SK-N-SH (cell line): ENCODE results near the gene TNFAIP2. TPM values are rescaled to one million over a fixed set of nuclear protein-coding genes. Genes with fewer than 3 reads are reported as not detected.

Experiments used
- CTCF ChIA-PET: fragments of 300-600, 350-600 bp; formaldehyde crosslinking; extraction: SDS; loops from one replicate; lab custom pipeline; 2021; lab: Yijun Ruan, JAX
- POLR2A ChIA-PET: fragments of 350-600 bp; sonication (Branson Sonifier 250); formaldehyde crosslinking; extraction: SDS; loops from one replicate; lab custom pipeline; 2020; ENCODE audit warnings: antibody characterized with exemption, inconsistent platforms; lab: Yijun Ruan, JAX
- DNase-seq: peaks from one replicate; pipeline ENCODE4 v3.0.0; 2012
- H2AFZ ChIP-seq: fragments of 200-600 bp; sonication (generic); 2 replicates; pipeline ENCODE4 v1.8.1; 2016; ENCODE audit warnings: antibody characterized with exemption, mild to moderate bottlenecking, low read depth
- H3F3A ChIP-seq: fragments of 200-600 bp; sonication (generic); replicated peaks from 2 replicates; pipeline ENCODE3; 2016; ENCODE audit warnings: antibody characterized with exemption, mild to moderate bottlenecking; ENCODE audit not compliant: insufficient read depth
- H3K27ac ChIP-seq, 2 experiments: fragments of 200-500 bp in 1 of 2; fragments of 200-600 bp in 1 of 2; sonication (Bioruptor generic) in 1 of 2; sonication (generic), shearing (Covaris generic) in 1 of 2; 2 replicates each; pipeline versions ENCODE4 v1.5.1 to v1.6.1; 2014 to 2016; ENCODE audit warnings: low read depth in 2 of 2, inconsistent platforms in 1 of 2, low read length in 1 of 2, mild to moderate bottlenecking in 1 of 2, mixed read lengths in 1 of 2
- H3K27me3 ChIP-seq: fragments of 200-600 bp; sonication (generic), shearing (Covaris generic); 2 replicates; pipeline ENCODE4 v1.6.1; 2016; ENCODE audit warnings: mixed run types; ENCODE audit not compliant: insufficient read depth
- H3K36me3 ChIP-seq, 2 experiments: fragments of 200-500 bp in 1 of 2; fragments of 200-600 bp in 1 of 2; sonication (Bioruptor generic) in 1 of 2; sonication (generic) in 1 of 2; replicated peaks in 1 of 2; 2 replicates each; pipeline versions ENCODE3 to v1.5.1; 2014 to 2016; ENCODE audit warnings: low read length in 1 of 2, mild to moderate bottlenecking in 1 of 2; ENCODE audit not compliant: insufficient read depth in 2 of 2, control insufficient read depth in 1 of 2
- H3K4me1 ChIP-seq, 2 experiments: fragments of 200-500 bp in 1 of 2; fragments of 200-600 bp in 1 of 2; sonication (Bioruptor generic) in 1 of 2; sonication (generic), shearing (Covaris generic) in 1 of 2; 2 replicates each; pipeline versions ENCODE4 v1.5.1 to v1.6.1; 2014 to 2016; ENCODE audit warnings: low read depth in 1 of 2, low read length in 1 of 2, mixed run types in 1 of 2; ENCODE audit not compliant: insufficient read depth in 2 of 2, control insufficient read depth in 1 of 2
- H3K4me2 ChIP-seq: fragments of 200-600 bp; sonication (generic), shearing (Covaris generic); 2 replicates; pipeline ENCODE4 v1.6.1; 2017; ENCODE audit warnings: mixed run types
- H3K4me3 ChIP-seq, 2 experiments: fragments of 200-500 bp in 1 of 2; fragments of 200-600 bp in 1 of 2; sonication (Bioruptor generic) in 1 of 2; sonication (generic), shearing (Covaris generic) in 1 of 2; 2 replicates each; pipeline versions ENCODE4 v1.5.1 to v1.8.1; 2014 to 2016; ENCODE audit warnings: low read depth in 2 of 2, inconsistent platforms in 1 of 2, low read length in 1 of 2, mild to moderate bottlenecking in 1 of 2, mixed read lengths in 1 of 2, moderate library complexity in 1 of 2
- H3K79me2 ChIP-seq: fragments of 200-600 bp; sonication (generic); 2 replicates; pipeline ENCODE4 v1.8.1; 2017; ENCODE audit warnings: mild to moderate bottlenecking; ENCODE audit not compliant: insufficient read depth
- H3K9ac ChIP-seq: fragments of 200-600 bp; sonication (generic); 2 replicates; pipeline ENCODE4 v1.6.1; 2017; ENCODE audit warnings: mixed run types
- H3K9me2 ChIP-seq: fragments of 200-600 bp; sonication (generic); 2 replicates; pipeline ENCODE4 v1.6.1; 2017; ENCODE audit warnings: mixed run types
- H3K9me3 ChIP-seq: fragments of 200-600 bp; sonication (generic); 2 replicates; pipeline ENCODE4 v1.6.1; 2017; ENCODE audit warnings: mixed run types, mild to moderate bottlenecking, moderate library complexity
- H4K20me1 ChIP-seq: fragments of 200-600 bp; sonication (generic); 2 replicates; pipeline ENCODE4 v1.6.1; 2017; ENCODE audit warnings: mild to moderate bottlenecking, mixed run types; ENCODE audit not compliant: insufficient read depth
- EZH2phosphoT487 ChIP-seq: fragments of 200-600 bp; sonication (generic); IDR thresholded peaks from 2 replicates; pipeline ENCODE4 v1.6.1; 2017; ENCODE audit warnings: low read depth, mixed run types, mild to moderate bottlenecking, antibody characterized with exemption, moderate library complexity, borderline replicate concordance
- FOXM1 ChIP-seq: IDR thresholded peaks from 2 replicates; pipeline ENCODE4 v1.4.0; 2012; ENCODE audit warnings: low read depth, mild to moderate bottlenecking
- GATA2 ChIP-seq: sonication (generic); formaldehyde crosslinking; IDR thresholded peaks from 2 replicates; pipeline ENCODE4 v1.5.0; 2020; ENCODE audit warnings: mild to moderate bottlenecking, missing genetic modification reagents
- MEF2A ChIP-seq: IDR thresholded peaks from 2 replicates; pipeline ENCODE4 v1.4.0; 2012; ENCODE audit warnings: low read depth, borderline replicate concordance
- POLR2AphosphoS5 ChIP-seq: IDR thresholded peaks from 2 replicates; pipeline ENCODE4 v1.6.1; 2012; ENCODE audit warnings: low read depth, low read length
- REST ChIP-seq: IDR thresholded peaks from 2 replicates; pipeline ENCODE4 v1.6.1; 2012; ENCODE audit warnings: mild to moderate bottlenecking, low read depth, low read length, moderate library complexity
- RXRA ChIP-seq: IDR thresholded peaks from 2 replicates; pipeline ENCODE4 v1.4.0; 2012; ENCODE audit warnings: low read depth, mild to moderate bottlenecking, borderline replicate concordance
- USF1 ChIP-seq: IDR thresholded peaks from 2 replicates; pipeline ENCODE4 v1.4.0; 2012; ENCODE audit warnings: low read depth, borderline replicate concordance
- WGBS: methylation state at CpG from one replicate; pipeline ENCODE4 v1.1.6; 2017; ENCODE audit warnings: low lambda C conversion rate; 5-methylcytosine and 5-hydroxymethylcytosine counted together
- polyA plus RNA-seq, 3 experiments: library from polyadenylated mRNA; depleted of rRNA; stranded (reverse); fragments of >200 nt; gene quantifications; 2 replicates each; pipeline ENCODE4 v1.2.3, GENCODE V29; 2012

Gene TNFAIP2
- polyA plus RNA-seq, 1 of the 3 experiments (the other 2 are of a cell fraction) = 16.0 TPM

- TF ChIP-seq REST (no peak), USF1 (no peak)
These were observed 37.9 kb upstream of the TNFAIP2 start (continued) for GRCh38 chr14:103085106-103086091.

- Histone ChIP-seq H4K20me1 (no peaks in the 10 kb centered on the region), H3K4me2 (no peak overlapping the region), H2AFZ (no peak overlapping the region), H3K27me3 (peaks cover 12% of the 10 kb centered on the region), H3K9me2 (no peaks in the 10 kb centered on the region), H3K4me3 (no peak overlapping the region), H3K36me3 (no peaks in the 10 kb centered on the region), H3K4me1 (peaks cover 0 to 4% of the 10 kb centered on the region in 2 experiments; a peak in 1 of 4 replicates), H3F3A (no peaks in the 10 kb centered on the region), H3K27ac (no peak overlapping the region), H3K9me3 (no peaks in the 10 kb centered on the region), H3K79me2 (no peaks in the 10 kb centered on the region), H3K9ac (no peak overlapping the region)
- ChIA-PET CTCF (interaction anchor here (0.9 to 6.3 kb wide), 7 partner anchors 9 to 205 kb away, joined by 3 to 69 read pairs (median 7); no protein-coding TSS in a partner anchor), POLR2A (interaction anchor here (0.6 kb wide), 1 partner anchor 97 kb away, joined by 3 read pairs; no protein-coding TSS in a partner anchor)
- TF ChIP-seq RXRA (no peak), EZH2phosphoT487 (no peak), FOXM1 (no peak)
- 42% methylated on average over 4 of the region's 8 CpGs for WGBS
- DNase-seq = no peak
These were observed 36.4 kb upstream of the TNFAIP2 start for GRCh38 chr14:103086771-103087342.

- H3K79me2 ChIP-seq = no peaks in the 10 kb centered on the region
- TF ChIP-seq POLR2AphosphoS5 = no peak
- no peak for TF ChIP-seq MEF2A
- TF ChIP-seq GATA2 (CRISPR knock-in tag) = no peak
- no peak for TF ChIP-seq USF1
- TF ChIP-seq, all 33 proteins: peak for 0
- Histone ChIP-seq H3K9me2 (no peaks in the 10 kb centered on the region), H2AFZ (no peak overlapping the region), H3K27me3 (peaks cover 12% of the 10 kb centered on the region), H3F3A (no peaks in the 10 kb centered on the region), H3K27ac (no peak overlapping the region), H3K36me3 (no peaks in the 10 kb centered on the region), H3K4me1 (peaks cover 0 to 4% of the 10 kb centered on the region in 2 experiments; a peak in 1 of 4 replicates), H4K20me1 (no peaks in the 10 kb centered on the region), H3K9ac (no peak overlapping the region), H3K9me3 (no peaks in the 10 kb centered on the region), H3K4me2 (no peak overlapping the region), H3K4me3 (no peak overlapping the region)
- CTCF ChIA-PET = interaction anchor here (0.7 to 6.3 kb wide), 8 partner anchors 10 to 1016 kb away, joined by 3 to 69 read pairs (median 6); no protein-coding TSS in a partner anchor
- POLR2A ChIA-PET = no interaction called here
- DNase-seq = peak; percentile 62
- 49% methylated on average over 6 of the region's 13 CpGs for WGBS
These were observed 35.9 kb upstream of the TNFAIP2 start for GRCh38 chr14:103087343-103087835.
